Small intestine (tissue), 7 donors: ENCODE measurements around the gene PRSS3. TPM values are rescaled to one million over a fixed set of nuclear protein-coding genes. Genes with fewer than 3 reads are reported as not detected.
A peak's percentile ranks its signal among the peaks of the same experiment; 100 is the strongest.

Experiments
- DNase-seq, 2 donors: peaks; one replicate each; pipeline versions ENCODE4 v3.0.0 to v3.0.0-alpha.2; 2013
- FAIRE-seq: peaks from 2 replicates; lab custom pipeline; 2012; peaks lifted over from hg19 to GRCh38; lab: Jason Lieb, UNC
- H3K27ac ChIP-seq, 3 donors: one replicate each; pipeline ENCODE4 v1.5.1; 2013; ENCODE audit warnings: low read length in 2 of 3, mild to moderate bottlenecking in 2 of 3, control low read depth in 1 of 3, inconsistent platforms in 1 of 3, low read depth in 1 of 3, moderate library complexity in 1 of 3
- H3K27me3 ChIP-seq, 3 donors: one replicate each; pipeline ENCODE4 v1.6.1; 2013; ENCODE audit warnings: low read length in 3 of 3, inconsistent platforms in 1 of 3; ENCODE audit not compliant: control insufficient read depth in 3 of 3, insufficient read depth in 3 of 3
- H3K36me3 ChIP-seq, 3 donors: one replicate each; pipeline ENCODE4 v1.6.1; 2013; ENCODE audit warnings: low read length in 3 of 3, inconsistent platforms in 1 of 3, low read depth in 1 of 3, mild to moderate bottlenecking in 1 of 3, moderate library complexity in 1 of 3; ENCODE audit not compliant: control insufficient read depth in 3 of 3, insufficient read depth in 2 of 3
- H3K4me1 ChIP-seq, 3 donors: one replicate each; pipeline ENCODE4 v1.6.1; 2013; ENCODE audit warnings: low read length in 2 of 3, inconsistent platforms in 1 of 3, low read depth in 1 of 3, mild to moderate bottlenecking in 1 of 3, moderate library complexity in 1 of 3; ENCODE audit not compliant: control insufficient read depth in 3 of 3, insufficient read depth in 2 of 3
- H3K4me3 ChIP-seq, 3 donors: one replicate each; pipeline ENCODE4 v1.5.1; 2013; ENCODE audit warnings: low read length in 3 of 3, control low read depth in 1 of 3, inconsistent platforms in 1 of 3, low read depth in 1 of 3, mild to moderate bottlenecking in 1 of 3, moderate library complexity in 1 of 3
- H3K9me3 ChIP-seq, 2 donors: one replicate each; pipeline ENCODE4 v1.6.1; 2013; ENCODE audit warnings: low read depth in 1 of 2, low read length in 1 of 2; ENCODE audit not compliant: control insufficient read depth in 2 of 2, insufficient read depth in 1 of 2
- WGBS, 3 donors: extraction: QIAGEN DNeasy Blood & Tissue Kit; methylation state at CpG; one replicate each; pipeline ENCODE4 v1.1.7; 2013; 5-methylcytosine and 5-hydroxymethylcytosine counted together
- polyA plus RNA-seq, 4 donors: library from polyadenylated mRNA; stranded (reverse) in 3 of 4; unstranded in 1 of 4; fragments of 200-250 nt in 3 of 4; fragments of 120-200 nt in 1 of 4; gene quantifications; one replicate each; pipeline versions ENCODE4 v1.2.1 to v1.2.3, GENCODE V29; 2013
- donor health status: healthy with polysubstance abuse.
- donor health status: control.
- donor health status: control.
- donor health status: Bipolar disorder and iron deficiency.
- donor health status: healthy.

PRSS3 gene
- polyA plus RNA-seq, 4 donors, result 147 to 505 (median 339) TPM

- Histone ChIP-seq H3K27ac (no peak overlapping the region), H3K4me1 (no peaks in the 10 kb centered on the region), H3K9me3 (no peaks in the 10 kb centered on the region), H3K4me3 (no peak overlapping the region), H3K27me3 (no peaks in the 10 kb centered on the region), H3K36me3 (no peaks in the 10 kb centered on the region)
- DNase-seq (no peak), FAIRE-seq (no peak)
These were observed 18.8 kb upstream of the PRSS3 start for GRCh38 chr9:33776578-33776977.

DNA sequence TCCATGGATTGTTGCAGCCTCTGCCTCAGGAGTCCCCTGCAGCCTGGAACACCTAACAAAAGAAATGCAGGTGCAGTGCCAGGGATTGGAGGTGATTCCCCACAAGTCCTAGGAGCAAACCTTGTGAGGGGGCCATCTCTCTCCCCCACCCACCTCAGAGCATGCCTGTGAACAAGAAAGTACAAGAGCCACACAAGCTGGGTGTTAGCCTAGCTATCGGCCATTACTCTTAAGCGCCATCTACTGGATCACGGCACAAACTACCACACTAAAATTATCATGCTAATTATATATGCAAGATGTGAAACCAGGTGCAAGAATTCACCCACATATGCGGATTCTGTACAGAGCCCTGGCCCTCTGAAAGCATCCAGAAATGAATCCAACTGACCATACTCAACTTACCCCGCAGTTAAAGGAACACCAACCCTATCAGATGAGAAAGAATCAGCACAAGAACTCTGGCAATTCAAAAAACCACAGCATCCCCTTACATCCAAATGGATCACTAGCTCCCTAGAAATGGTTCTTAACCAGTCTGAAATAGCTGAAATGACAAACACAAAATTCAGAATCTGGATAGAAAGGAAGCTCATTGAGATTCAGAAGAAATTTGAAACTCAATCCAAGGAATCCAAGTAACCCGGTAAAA, 16.5 kb upstream of the PRSS3 start:
- Histone ChIP-seq H3K4me3 (no peak overlapping the region), H3K4me1 (no peaks in the 10 kb centered on the region), H3K9me3 (no peaks in the 10 kb centered on the region), H3K27me3 (no peaks in the 10 kb centered on the region), H3K27ac (no peak overlapping the region), H3K36me3 (no peaks in the 10 kb centered on the region)
- DNase-seq, result peak; percentile 73 to 80
- no peak for FAIRE-seq
- 16 to 18% (median 17%) methylated on average over 6 of the region's 6 CpGs for WGBS, 3 donors

DNA sequence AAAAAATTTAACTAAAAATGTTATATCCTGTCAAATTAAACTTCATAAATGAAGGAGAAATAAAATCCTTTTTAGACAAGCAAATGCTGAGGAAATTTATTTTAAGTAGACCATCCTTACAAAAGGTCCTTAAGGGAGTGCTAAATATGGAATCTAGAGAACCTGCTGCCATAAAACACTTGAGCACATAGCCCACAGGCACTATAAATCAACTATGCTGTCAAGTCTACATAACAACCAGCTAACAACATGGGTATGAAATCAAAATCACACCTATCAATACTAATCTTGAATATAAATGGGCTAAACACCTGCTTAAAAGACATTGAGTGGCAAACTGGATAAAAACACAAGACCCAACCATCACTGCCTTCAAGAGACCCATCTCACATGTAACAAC, 15.1 kb upstream of the PRSS3 start:
- FAIRE-seq, result no peak

DNA sequence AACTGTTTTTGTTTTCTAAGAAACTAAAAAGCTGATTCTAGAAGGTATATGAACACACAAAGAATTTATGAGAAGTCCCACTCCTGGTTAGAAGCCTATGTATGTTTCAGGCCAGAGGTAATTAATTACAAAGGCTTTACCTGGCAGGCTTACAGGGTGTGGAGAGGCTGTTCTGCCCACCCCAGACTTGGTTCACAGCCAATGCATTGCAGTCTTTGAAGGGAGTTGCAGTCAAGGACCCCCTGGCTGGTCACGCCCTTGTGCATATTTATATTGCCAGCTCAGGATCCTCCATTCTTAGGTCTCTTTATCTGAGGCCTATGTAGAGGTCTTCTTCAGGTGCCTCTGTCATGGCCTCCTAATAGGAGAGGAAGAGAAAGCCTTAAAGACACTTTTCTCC, 13.6 kb upstream of the PRSS3 start:
- 90 to 96% (median 93%) methylated on average over 1 of the region's 1 CpG for WGBS, 3 donors
- H3K4me1 ChIP-seq, result no peaks in the 10 kb centered on the region
- no peaks in the 10 kb centered on the region for H3K27me3 ChIP-seq
- no peaks in the 10 kb centered on the region for H3K9me3 ChIP-seq
- DNase-seq, result no peak
- H3K4me3 ChIP-seq, result no peak overlapping the region
- peaks cover 0 to 5% (median 0%) of the 10 kb centered on the region in 3 donors for H3K36me3 ChIP-seq
- no peak overlapping the region for H3K27ac ChIP-seq
- FAIRE-seq, result no peak

More for the DNA sequence above, 15.1 kb upstream of the PRSS3 start:
- no peak for DNase-seq
- no peaks in the 10 kb centered on the region for H3K4me1 ChIP-seq
- no peaks in the 10 kb centered on the region for H3K9me3 ChIP-seq
- no peak overlapping the region for H3K4me3 ChIP-seq
- no peak overlapping the region for H3K27ac ChIP-seq
- H3K36me3 ChIP-seq, result no peaks in the 10 kb centered on the region
- no peaks in the 10 kb centered on the region for H3K27me3 ChIP-seq

GRCh38 chr9:33782395-33783152, 12.8 kb upstream of the PRSS3 start:
- Histone ChIP-seq H3K9me3 (no peaks in the 10 kb centered on the region), H3K27ac (no peak overlapping the region), H3K4me1 (peaks cover 0 to 1% (median 0%) of the 10 kb centered on the region in 3 donors), H3K27me3 (no peaks in the 10 kb centered on the region), H3K4me3 (no peak overlapping the region), H3K36me3 (peaks cover 0 to 7% (median 0%) of the 10 kb centered on the region in 3 donors)
- 43 to 68% (median 61%) methylated on average over 4 of the region's 4 CpGs for WGBS, 3 donors
- FAIRE-seq, result no peak
- DNase-seq, result no peak

DNA sequence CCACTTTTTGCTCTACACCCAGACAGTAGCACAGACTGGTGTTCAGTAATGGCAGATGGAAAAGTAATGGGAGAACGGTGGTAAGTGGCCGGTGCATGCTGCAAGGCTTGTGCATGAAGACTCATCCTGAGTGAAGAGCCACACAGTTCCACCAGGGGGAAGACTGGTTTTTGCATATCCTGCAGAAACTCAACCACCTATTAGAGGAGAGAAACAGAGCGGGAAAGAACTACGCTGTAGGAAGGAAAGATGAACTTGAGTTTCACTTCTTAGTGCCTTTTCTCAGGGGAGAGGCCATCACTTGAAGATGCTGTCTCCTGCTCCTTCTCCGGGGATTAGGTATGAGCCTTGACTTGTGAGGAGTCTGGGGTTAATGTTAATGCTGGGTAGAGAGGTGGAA, 9.4 kb upstream of the PRSS3 start:
- H3K4me1 ChIP-seq, result peaks cover 0 to 3% (median 0%) of the 10 kb centered on the region in 3 donors
- H3K36me3 ChIP-seq, result peaks cover 0 to 7% (median 1%) of the 10 kb centered on the region in 3 donors
- no peak overlapping the region for H3K27ac ChIP-seq
- H3K9me3 ChIP-seq, result no peaks in the 10 kb centered on the region
- H3K27me3 ChIP-seq, result no peaks in the 10 kb centered on the region
- DNase-seq (no peak), FAIRE-seq (no peak)
- WGBS, 3 donors, result 84 to 96% (median 86%) methylated on average over 5 of the region's 5 CpGs
- no peak overlapping the region for H3K4me3 ChIP-seq

GRCh38 chr9:33786681-33787080, 8.7 kb upstream of the PRSS3 start:
- H3K9me3 ChIP-seq, result no peaks in the 10 kb centered on the region
- FAIRE-seq (no peak), DNase-seq (no peak)
- no peaks in the 10 kb centered on the region for H3K27me3 ChIP-seq
- 79 to 96% (median 91%) methylated on average over 2 of the region's 2 CpGs for WGBS, 3 donors
- H3K27ac ChIP-seq, result no peak overlapping the region
- no peak overlapping the region for H3K4me3 ChIP-seq
- H3K4me1 ChIP-seq, result peaks cover 0 to 3% (median 0%) of the 10 kb centered on the region in 3 donors
- H3K36me3 ChIP-seq, result peaks cover 0 to 7% (median 1%) of the 10 kb centered on the region in 3 donors

DNA sequence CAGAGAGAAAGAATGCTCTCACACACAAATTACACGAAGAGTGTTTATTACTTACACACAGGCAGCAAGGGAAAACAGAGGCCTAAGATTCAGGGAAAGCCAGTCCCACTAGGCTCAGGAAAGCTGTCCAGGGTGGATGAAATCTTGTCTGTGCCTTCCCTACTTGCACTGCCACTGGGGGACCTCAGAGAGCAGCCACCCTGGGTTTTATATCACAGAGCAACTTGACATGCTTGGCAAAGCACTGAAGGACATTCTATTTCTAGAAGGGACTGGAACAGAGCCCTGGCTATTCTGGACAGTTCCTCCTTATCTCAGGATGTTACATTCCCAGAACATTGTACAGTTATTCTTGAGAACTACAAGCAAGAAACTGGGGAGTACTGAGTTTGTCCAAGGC, 7.5 kb upstream of the PRSS3 start:
- FAIRE-seq (no peak), DNase-seq (no peak)
- Histone ChIP-seq H3K27ac (no peak overlapping the region), H3K4me3 (no peak overlapping the region), H3K27me3 (no peaks in the 10 kb centered on the region), H3K9me3 (no peaks in the 10 kb centered on the region), H3K4me1 (peaks cover 0 to 3% (median 0%) of the 10 kb centered on the region in 3 donors), H3K36me3 (peaks cover 0 to 7% (median 1%) of the 10 kb centered on the region in 3 donors)
- 16 to 58% (median 32%) methylated on average over 1 of the region's 1 CpG for WGBS, 3 donors
